ENCODE results near the gene HTN1.
"Not testable (repeated sequence)": the region's sequence is repeated elsewhere in the genome, so short reads cannot be mapped to it uniquely, and the experiment has no call there.

HTN1 gene

GRCh38 chr4:70050138-70050537 is at the start of gene HTN1:
TSS of gene HTN1 (plus strand) at chr4:70050438. CDS start at chr4:70053077, 2,639 bp downstream.
- not testable (repeated sequence) for DNase-seq

- DNase-seq, result no peak
Measured at GRCh38 chr4:70000711-70001110, 49.5 kb upstream of the HTN1 start.

GRCh38 chr4:70002507-70002906 is 47.7 kb upstream of the HTN1 start:
- no peak for DNase-seq

- no peak for DNase-seq
Measured at GRCh38 chr4:70008771-70009170, 41.5 kb upstream of the HTN1 start.

GRCh38 chr4:70019006-70019405 is 31.2 kb upstream of the HTN1 start:
- not testable (repeated sequence) for DNase-seq

GRCh38 chr4:70023218-70023617 is 27.0 kb upstream of the HTN1 start:
- no peak for DNase-seq

GRCh38 chr4:70027011-70027410 is 23.2 kb upstream of the HTN1 start:
- DNase-seq, result no peak

GRCh38 chr4:70028159-70028558 is 22.1 kb upstream of the HTN1 start, which contains the start of gene HTN3:
TSS of gene HTN3 (plus strand) at chr4:70028459. CDS start at chr4:70030741, 2,282 bp downstream.
- DNase-seq, result not testable (repeated sequence)

- DNase-seq, result not testable (repeated sequence)
Measured at GRCh38 chr4:70037559-70037958, 12.7 kb upstream of the HTN1 start.

- DNase-seq, result not testable (repeated sequence)
Measured at GRCh38 chr4:70039928-70040327, 10.3 kb upstream of the HTN1 start.

- DNase-seq, result no peak
Measured at GRCh38 chr4:70041652-70042286, 8.5 kb upstream of the HTN1 start.

- not testable (repeated sequence) for DNase-seq
Measured at GRCh38 chr4:70056534-70056933, 6.3 kb downstream of the HTN1 start.

- no peak for DNase-seq
Measured at GRCh38 chr4:70057651-70058050, 7.4 kb downstream of the HTN1 start.

- DNase-seq, result no peak
Measured at GRCh38 chr4:70059149-70059548, 8.9 kb downstream of the HTN1 start.

- DNase-seq, result no peak
Measured at GRCh38 chr4:70062000-70062399, 11.8 kb downstream of the HTN1 start.

GRCh38 chr4:70080205-70080604 is 30.0 kb downstream of the HTN1 start:
- DNase-seq, result no peak

- DNase-seq, result no peak
Measured at GRCh38 chr4:70099206-70099605, 49.0 kb downstream of the HTN1 start.
